HL-60 (cell line): ENCODE measurements around the gene B4GALNT4.

Source experiments
- DNase-seq, 2 experiments: peaks; one replicate each; pipeline ENCODE4 v3.0.0-alpha.2; 2010 to 2020; ENCODE audit warnings: low read depth in 1 of 2, low spot score in 1 of 2
- H3K27ac ChIP-seq: fragments of 250-450 bp; sonication (Bioruptor Pico); replicated peaks from 2 replicates; pipeline ENCODE4 v1.5.1; 2020; ENCODE audit warnings: mild to moderate bottlenecking, moderate library complexity
- H3K27me3 ChIP-seq: fragments of 250-450 bp; sonication (Bioruptor Pico); 2 replicates; pipeline ENCODE4 v1.5.1; 2021; ENCODE audit warnings: mild to moderate bottlenecking, moderate library complexity; ENCODE audit not compliant: insufficient read depth, poor library complexity, severe bottlenecking
- H3K4me3 ChIP-seq: replicated peaks from 2 replicates; pipeline ENCODE4 v1.5.1; 2011; ENCODE audit warnings: mild to moderate bottlenecking, control low read depth, low read length; ENCODE audit not compliant: insufficient read depth
- GABPA ChIP-seq: IDR thresholded peaks from 2 replicates; pipeline ENCODE4 v1.6.1; 2012; ENCODE audit warnings: low read depth
- POLR2AphosphoS5 ChIP-seq: IDR thresholded peaks from 2 replicates; pipeline ENCODE4 v1.6.1; 2012; ENCODE audit warnings: low read depth
- REST ChIP-seq: IDR thresholded peaks from 2 replicates; pipeline ENCODE4 v1.6.1; 2012; ENCODE audit warnings: low read depth; ENCODE audit not compliant: insufficient replicate concordance
- SPI1 ChIP-seq: IDR thresholded peaks from 2 replicates; pipeline ENCODE4 v1.6.1; 2012; ENCODE audit warnings: low read depth, mild to moderate bottlenecking, borderline replicate concordance
- TF ChIP-seq, protein P1 (sequence below): IDR thresholded peaks from one replicate; pipeline ENCODE4 v1.5.1; 2011; ENCODE audit warnings: low read length, control low read depth, inconsistent platforms; ENCODE audit not compliant: insufficient read depth

Gene B4GALNT4

GRCh38 chr11:394034-394857, 24.9 kb downstream of the B4GALNT4 start, which contains the start of gene PKP3:
TSS of gene PKP3 (plus strand) at chr11:394209. CDS start at chr11:394293, 84 bp downstream.
- Histone ChIP-seq H3K4me3 (no peak within 1 kb of the TSS), H3K27ac (no peak within 1 kb of the TSS), H3K27me3 (peaks cover 9% of the 10 kb centered on the region)
- TF ChIP-seq POLR2AphosphoS5, result no peak
- TF ChIP-seq, protein P1, sequence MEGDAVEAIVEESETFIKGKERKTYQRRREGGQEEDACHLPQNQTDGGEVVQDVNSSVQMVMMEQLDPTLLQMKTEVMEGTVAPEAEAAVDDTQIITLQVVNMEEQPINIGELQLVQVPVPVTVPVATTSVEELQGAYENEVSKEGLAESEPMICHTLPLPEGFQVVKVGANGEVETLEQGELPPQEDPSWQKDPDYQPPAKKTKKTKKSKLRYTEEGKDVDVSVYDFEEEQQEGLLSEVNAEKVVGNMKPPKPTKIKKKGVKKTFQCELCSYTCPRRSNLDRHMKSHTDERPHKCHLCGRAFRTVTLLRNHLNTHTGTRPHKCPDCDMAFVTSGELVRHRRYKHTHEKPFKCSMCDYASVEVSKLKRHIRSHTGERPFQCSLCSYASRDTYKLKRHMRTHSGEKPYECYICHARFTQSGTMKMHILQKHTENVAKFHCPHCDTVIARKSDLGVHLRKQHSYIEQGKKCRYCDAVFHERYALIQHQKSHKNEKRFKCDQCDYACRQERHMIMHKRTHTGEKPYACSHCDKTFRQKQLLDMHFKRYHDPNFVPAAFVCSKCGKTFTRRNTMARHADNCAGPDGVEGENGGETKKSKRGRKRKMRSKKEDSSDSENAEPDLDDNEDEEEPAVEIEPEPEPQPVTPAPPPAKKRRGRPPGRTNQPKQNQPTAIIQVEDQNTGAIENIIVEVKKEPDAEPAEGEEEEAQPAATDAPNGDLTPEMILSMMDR, result no peak
- TF ChIP-seq SPI1, result no peak
- no peak for TF ChIP-seq REST
- no peak for TF ChIP-seq GABPA
- DNase-seq, result no peak

DNA sequence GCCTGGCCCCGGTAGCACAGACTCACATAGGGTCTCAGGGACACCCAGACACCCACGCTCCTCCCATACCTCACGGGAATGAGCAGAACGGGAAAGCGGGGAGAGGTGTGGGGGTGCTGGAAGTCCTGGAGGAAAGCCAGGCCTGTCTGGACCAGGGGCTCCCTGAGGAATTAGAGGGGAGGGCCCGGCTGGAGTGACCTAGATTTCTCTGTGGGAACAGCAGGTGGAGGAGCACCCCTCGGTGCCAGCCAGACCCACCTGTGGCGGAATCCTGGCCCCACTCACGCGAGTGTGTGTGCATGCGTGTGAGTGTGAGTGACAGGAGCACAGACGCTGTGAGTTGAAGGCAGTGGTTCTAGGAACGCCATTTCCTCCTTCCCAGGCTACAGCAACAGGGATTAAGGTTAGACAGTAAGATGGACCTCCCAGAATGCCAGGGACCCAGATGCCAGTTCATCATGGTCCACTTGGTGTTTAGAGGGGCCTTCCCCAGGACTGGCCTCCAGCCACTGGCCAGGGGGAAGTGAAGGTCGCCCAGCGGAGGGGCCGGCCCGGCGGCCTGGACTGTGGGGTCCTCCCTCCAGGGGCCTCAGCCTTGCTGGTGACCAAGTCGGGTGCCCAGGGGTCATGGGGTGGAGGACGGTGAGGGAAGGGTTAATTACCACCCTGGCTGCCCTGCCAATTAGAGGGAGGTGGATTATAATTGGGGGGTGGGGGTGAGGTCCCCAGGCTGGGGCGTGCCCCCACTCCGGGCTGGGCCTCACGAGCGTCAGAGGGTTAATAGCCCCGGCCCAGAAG, 25.8 kb downstream of the B4GALNT4 start:
- DNase-seq, result no peak
- H3K27me3 ChIP-seq, result peaks cover 9% of the 10 kb centered on the region
- TF ChIP-seq GABPA (no peak), SPI1 (no peak), REST (no peak), POLR2AphosphoS5 (no peak)
- TF ChIP-seq, protein P1, result no peak
- no peak overlapping the region for H3K4me3 ChIP-seq
- no peak overlapping the region for H3K27ac ChIP-seq

GRCh38 chr11:395866-396265, 26.6 kb downstream of the B4GALNT4 start:
- Histone ChIP-seq H3K4me3 (no peak overlapping the region), H3K27me3 (peaks cover 9% of the 10 kb centered on the region), H3K27ac (no peak overlapping the region)
- TF ChIP-seq POLR2AphosphoS5 (no peak), REST (no peak), SPI1 (no peak), GABPA (no peak)
- TF ChIP-seq, protein P1, result no peak
- DNase-seq, result no peak
